Measurements from ENCODE around the gene NOD2. TPM values are rescaled to one million over a fixed set of nuclear protein-coding genes. Genes with fewer than 3 reads are reported as not detected.
A peak's percentile ranks its signal among the peaks of the same experiment; 100 is the strongest.

NOD2 gene
- total and polyA plus RNA-seq, 2 of the 13 experiments (the other 11 are each of a cell fraction or from before 2014, with no cell fraction given): 0.27 to 0.81 TPM

- no peak for TF ChIP-seq FOSL2 (CRISPR knock-in tag; IDR thresholded peaks at IDR 0.05)
- TF ChIP-seq NR0B2 (CRISPR knock-in tag; IDR thresholded peaks at IDR 0.05): no peak
- TF ChIP-seq ZNF879 (CRISPR knock-in tag; IDR thresholded peaks at IDR 0.05): no peak
- TF ChIP-seq ZMYM2 (CRISPR knock-in tag; IDR thresholded peaks at IDR 0.05): no peak
- TF ChIP-seq TGIF2 (CRISPR knock-in tag; IDR thresholded peaks at IDR 0.05): peak; percentile 98
- TF ChIP-seq ZC3H13 (CRISPR knock-in tag; IDR thresholded peaks at IDR 0.05): no peak
- TF ChIP-seq GZF1 (CRISPR knock-in tag; IDR thresholded peaks at IDR 0.05): no peak
- no peak for TF ChIP-seq HNF4G (IDR thresholded peaks at IDR 0.05; ENCODE audit: borderline replicate concordance, low read depth, low read length)
- TF ChIP-seq HNF4G (CRISPR knock-in tag; IDR thresholded peaks at IDR 0.05; ENCODE audit: borderline replicate concordance, low read depth): 0 out of 2 replicates have a peak, but pooled peaks have one; percentile 32
- TF ChIP-seq TCF7 (IDR thresholded peaks at IDR 0.05; ENCODE audit: low read depth): no peak
- no peak for TF ChIP-seq ZFP82 (CRISPR knock-in tag; IDR thresholded peaks at IDR 0.05; ENCODE audit: borderline replicate concordance)
- no peak for TF ChIP-seq ZNF709 (CRISPR knock-in tag; IDR thresholded peaks at IDR 0.05)
- no peak for TF ChIP-seq SNRNP70 (IDR thresholded peaks at IDR 0.05; ENCODE audit: low read depth, low read length)
- TF ChIP-seq HHEX (CRISPR knock-in tag; IDR thresholded peaks at IDR 0.05): no peak
- no peak for TF ChIP-seq ZNF704 (CRISPR knock-in tag; IDR thresholded peaks at IDR 0.05; ENCODE audit: borderline replicate concordance)
- no peak for TF ChIP-seq ZNF530 (CRISPR knock-in tag; IDR thresholded peaks at IDR 0.05; ENCODE audit: low read depth)
- TF ChIP-seq SMYD3 (CRISPR knock-in tag; IDR thresholded peaks at IDR 0.05): no peak
- no peak for TF ChIP-seq ZNF746 (CRISPR knock-in tag; IDR thresholded peaks at IDR 0.05)
- TF ChIP-seq ZNF10 (CRISPR knock-in tag; IDR thresholded peaks at IDR 0.05; ENCODE audit: borderline replicate concordance, low read depth): no peak
- peak; percentile 71; the same call in 1 of the 2 replicates for TF ChIP-seq TFDP2 (CRISPR knock-in tag; IDR thresholded peaks at IDR 0.05)
- no peak for TF ChIP-seq ZNF180 (CRISPR knock-in tag; IDR thresholded peaks at IDR 0.05; ENCODE audit: borderline replicate concordance, low read depth)
- TF ChIP-seq ZEB1 (IDR thresholded peaks at IDR 0.05; ENCODE audit: insufficient replicate concordance, low read depth): peak; percentile 32
- peak; percentile 73; the same call in 1 of the 2 replicates for TF ChIP-seq ZNF335 (CRISPR knock-in tag; IDR thresholded peaks at IDR 0.05)
- TF ChIP-seq FOXC1 (CRISPR knock-in tag; IDR thresholded peaks at IDR 0.05; ENCODE audit: borderline replicate concordance): 0 out of 2 replicates have a peak, but pooled peaks have one; percentile 20
- TF ChIP-seq EHMT2 (IDR thresholded peaks at IDR 0.05; ENCODE audit: borderline replicate concordance, low read depth, low read length): no peak
- TF ChIP-seq CCAR2 (optimal IDR thresholded peaks at IDR 0.05; ENCODE audit: low read depth, low read length): no peak
- TF ChIP-seq YEATS2 (CRISPR knock-in tag; IDR thresholded peaks at IDR 0.05; ENCODE audit: borderline replicate concordance): peak; percentile 89
- TF ChIP-seq MEF2D (CRISPR knock-in tag; IDR thresholded peaks at IDR 0.05): peak; percentile 39; the same call in 1 of the 2 replicates
- TF ChIP-seq ZMAT5 (CRISPR knock-in tag; IDR thresholded peaks at IDR 0.05; ENCODE audit: borderline replicate concordance, low read depth): no peak
These were observed 48.6 kb downstream of the NOD2 start, which contains the start of gene CYLD (continued) for GRCh38 chr16:50741781-50742575.

Data from HepG2 (cell line).